Activated T-cell treated with anti-CD3 and anti-CD28 coated beads for 1 hour (primary cell): ENCODE data around the gene USP49.
"Not testable (repeated sequence)": the region's sequence is repeated elsewhere in the genome, so short reads cannot be mapped to it uniquely, and the experiment has no call there.

ENCODE experiments used
- DNase-seq: peaks from one replicate; pipeline ENCODE4 v3.0.0-alpha.2; 2020; ENCODE audit warnings: low read depth

The USP49 gene

GRCh38 chr6:41895300-41896233 lies at the start of gene USP49:
TSS of gene USP49 (minus strand) at chr6:41895375. CDS start at chr6:41806983, 88,392 bp downstream.
- DNase-seq = peak; percentile 89

- DNase-seq = no peak
Measured at GRCh38 chr6:41943456-41943855, 48.3 kb upstream of the USP49 start.

- not testable (repeated sequence) for DNase-seq
Measured at GRCh38 chr6:41942882-41943281, 47.7 kb upstream of the USP49 start.

- no peak for DNase-seq
Measured at GRCh38 chr6:41942067-41942851, 47.1 kb upstream of the USP49 start.

GRCh38 chr6:41941280-41942066 lies 46.3 kb upstream of the USP49 start, which contains the start of gene CCND3:
TSS of gene CCND3 (minus strand) at chr6:41941808. CDS start at chr6:41941649, 159 bp downstream.
- peak; percentile 77 for DNase-seq

GRCh38 chr6:41940759-41941279 lies 45.6 kb upstream of the USP49 start:
- DNase-seq = peak; percentile 36

GRCh38 chr6:41939848-41940758 lies 44.9 kb upstream of the USP49 start:
- no peak for DNase-seq

GRCh38 chr6:41939176-41939847 lies 44.1 kb upstream of the USP49 start:
- DNase-seq = no peak

GRCh38 chr6:41938590-41939175 lies 43.5 kb upstream of the USP49 start:
- no peak for DNase-seq

GRCh38 chr6:41937861-41938574 lies 42.8 kb upstream of the USP49 start:
- peak; percentile 32 for DNase-seq

GRCh38 chr6:41937472-41937860 lies 42.3 kb upstream of the USP49 start:
- no peak for DNase-seq

- DNase-seq = peak; percentile 34
Measured at GRCh38 chr6:41936073-41936837, 41.1 kb upstream of the USP49 start.

GRCh38 chr6:41935685-41936072 lies 40.5 kb upstream of the USP49 start:
- DNase-seq = no peak

- no peak for DNase-seq
Measured at GRCh38 chr6:41935193-41935574, 40.0 kb upstream of the USP49 start.

- DNase-seq = no peak
Measured at GRCh38 chr6:41934278-41935192, 39.4 kb upstream of the USP49 start.

GRCh38 chr6:41932378-41932777 lies 37.2 kb upstream of the USP49 start:
- DNase-seq = no peak

- no peak for DNase-seq
Measured at GRCh38 chr6:41931792-41932191, 36.6 kb upstream of the USP49 start.
